Measurements from ENCODE around the gene FHOD3. TPM values are rescaled to one million over a fixed set of nuclear protein-coding genes. Genes with fewer than 3 reads are reported as not detected.

FHOD3 gene
- total and polyA plus RNA-seq, 7 donors = 5.4 to 98.2 (median 20.2) TPM

DNA sequence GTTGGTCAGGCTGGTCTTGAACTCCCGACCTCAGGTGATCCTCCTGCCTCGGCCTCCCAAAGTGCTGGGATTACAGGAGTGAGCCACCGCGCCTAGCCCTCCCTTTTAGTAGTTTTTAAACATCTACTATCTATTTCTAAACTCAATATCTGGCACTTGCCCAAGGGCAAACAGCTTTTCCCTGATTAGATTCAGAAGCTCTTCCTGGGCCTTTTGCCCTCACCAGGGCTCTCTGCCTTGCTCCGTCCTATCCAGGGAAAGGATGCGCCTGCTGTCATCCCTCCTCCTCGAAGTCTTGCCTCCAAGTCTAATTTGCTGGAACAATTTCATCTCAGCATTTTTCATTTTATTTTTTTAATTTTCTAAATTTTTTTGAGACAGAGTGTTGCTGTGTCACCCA, 41.4 kb upstream of the FHOD3 start:
- 85 to 89% (median 88%) methylated on average over 7 of the region's 7 CpGs for WGBS, 3 donors

DNA sequence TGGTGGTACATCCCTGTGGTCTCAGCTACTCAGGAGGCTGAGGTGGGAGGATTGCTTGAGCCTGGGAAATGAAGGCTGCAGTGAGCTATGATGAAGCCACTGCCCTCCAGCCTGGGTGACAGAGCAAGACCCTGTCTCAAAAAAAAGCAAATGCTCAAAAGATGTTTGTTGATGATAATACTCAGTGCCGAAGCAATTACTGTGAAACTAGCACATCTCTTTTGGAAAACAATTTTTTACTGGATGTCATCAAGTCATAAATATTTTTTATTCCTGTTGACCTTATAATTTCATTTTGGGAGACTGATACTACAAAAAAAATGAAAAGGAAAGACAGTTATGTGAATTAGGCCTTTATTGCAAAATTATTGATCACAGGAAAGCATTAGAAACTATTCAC, 34.5 kb upstream of the FHOD3 start:
- Histone ChIP-seq H3K27ac (no peak overlapping the region), H3K36me3 (ENCODE audit: insufficient read depth in 1 of 2, low read depth in 1 of 2) (no peaks in the 10 kb centered on the region), H3K27me3 (ENCODE audit: insufficient read depth in 3 of 3, low read length in 2 of 3) (no peaks in the 10 kb centered on the region), H3K4me3 (no peak overlapping the region), H3K9me3 (no peaks in the 10 kb centered on the region), H3K4me1 (no peaks in the 10 kb centered on the region)
- intact Hi-C loops (cut with DNase I) = no loop called here
- ATAC-seq (no peak), DNase-seq (no peak)
- TF ChIP-seq, protein P1, sequence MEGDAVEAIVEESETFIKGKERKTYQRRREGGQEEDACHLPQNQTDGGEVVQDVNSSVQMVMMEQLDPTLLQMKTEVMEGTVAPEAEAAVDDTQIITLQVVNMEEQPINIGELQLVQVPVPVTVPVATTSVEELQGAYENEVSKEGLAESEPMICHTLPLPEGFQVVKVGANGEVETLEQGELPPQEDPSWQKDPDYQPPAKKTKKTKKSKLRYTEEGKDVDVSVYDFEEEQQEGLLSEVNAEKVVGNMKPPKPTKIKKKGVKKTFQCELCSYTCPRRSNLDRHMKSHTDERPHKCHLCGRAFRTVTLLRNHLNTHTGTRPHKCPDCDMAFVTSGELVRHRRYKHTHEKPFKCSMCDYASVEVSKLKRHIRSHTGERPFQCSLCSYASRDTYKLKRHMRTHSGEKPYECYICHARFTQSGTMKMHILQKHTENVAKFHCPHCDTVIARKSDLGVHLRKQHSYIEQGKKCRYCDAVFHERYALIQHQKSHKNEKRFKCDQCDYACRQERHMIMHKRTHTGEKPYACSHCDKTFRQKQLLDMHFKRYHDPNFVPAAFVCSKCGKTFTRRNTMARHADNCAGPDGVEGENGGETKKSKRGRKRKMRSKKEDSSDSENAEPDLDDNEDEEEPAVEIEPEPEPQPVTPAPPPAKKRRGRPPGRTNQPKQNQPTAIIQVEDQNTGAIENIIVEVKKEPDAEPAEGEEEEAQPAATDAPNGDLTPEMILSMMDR (IDR thresholded peaks at IDR 0.05) = no peak
- WGBS, 3 donors = 92 to 93% (median 92%) methylated on average over 1 of the region's 1 CpG

More for the DNA sequence above, 41.4 kb upstream of the FHOD3 start:
- ATAC-seq (no peak), DNase-seq (no peak)
- Histone ChIP-seq H3K27ac (no peak overlapping the region), H3K36me3 (ENCODE audit: insufficient read depth in 1 of 2, low read depth in 1 of 2) (peaks cover 0 to 2% of the 10 kb centered on the region in 2 donors), H3K4me3 (no peak overlapping the region), H3K4me1 (no peaks in the 10 kb centered on the region), H3K27me3 (ENCODE audit: insufficient read depth in 3 of 3, low read length in 2 of 3) (no peaks in the 10 kb centered on the region), H3K9me3 (no peaks in the 10 kb centered on the region)
- intact Hi-C loops (cut with DNase I) = no loop called here
- TF ChIP-seq, protein P1 (IDR thresholded peaks at IDR 0.05) = no peak

DNA sequence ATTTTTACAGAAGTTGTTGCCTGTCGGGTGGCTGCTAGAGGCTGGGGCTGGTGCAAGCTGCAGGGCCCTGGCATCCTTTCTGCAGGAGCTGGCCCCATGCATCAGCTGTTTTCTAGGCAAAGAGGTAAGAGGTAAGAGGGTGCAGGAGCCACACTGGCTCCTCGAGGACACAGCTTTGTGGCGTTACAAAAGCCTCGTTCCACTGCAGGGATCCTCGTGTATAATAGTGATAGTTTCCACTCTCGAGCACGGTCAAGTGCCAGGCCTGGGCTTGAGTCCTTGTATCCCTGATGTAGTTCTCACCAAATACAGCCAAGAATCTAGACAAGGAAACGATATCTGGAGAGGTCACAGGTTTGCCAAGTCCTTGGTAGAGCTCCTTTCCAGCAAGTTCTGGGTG, 33.2 kb upstream of the FHOD3 start:
- TF ChIP-seq, protein P1 (IDR thresholded peaks at IDR 0.05) = no peak
- H3K4me1 ChIP-seq = no peaks in the 10 kb centered on the region
- intact Hi-C loops (cut with DNase I) = no loop called here
- no peak overlapping the region for H3K4me3 ChIP-seq
- no peak for ATAC-seq
- no peak overlapping the region for H3K27ac ChIP-seq
- DNase-seq = no peak
- no peaks in the 10 kb centered on the region for H3K36me3 ChIP-seq (ENCODE audit: insufficient read depth in 1 of 2, low read depth in 1 of 2)
- 68 to 86% (median 77%) methylated on average over 8 of the region's 8 CpGs for WGBS, 3 donors
- no peaks in the 10 kb centered on the region for H3K9me3 ChIP-seq
- H3K27me3 ChIP-seq (ENCODE audit: insufficient read depth in 3 of 3, low read length in 2 of 3) = no peaks in the 10 kb centered on the region

DNA sequence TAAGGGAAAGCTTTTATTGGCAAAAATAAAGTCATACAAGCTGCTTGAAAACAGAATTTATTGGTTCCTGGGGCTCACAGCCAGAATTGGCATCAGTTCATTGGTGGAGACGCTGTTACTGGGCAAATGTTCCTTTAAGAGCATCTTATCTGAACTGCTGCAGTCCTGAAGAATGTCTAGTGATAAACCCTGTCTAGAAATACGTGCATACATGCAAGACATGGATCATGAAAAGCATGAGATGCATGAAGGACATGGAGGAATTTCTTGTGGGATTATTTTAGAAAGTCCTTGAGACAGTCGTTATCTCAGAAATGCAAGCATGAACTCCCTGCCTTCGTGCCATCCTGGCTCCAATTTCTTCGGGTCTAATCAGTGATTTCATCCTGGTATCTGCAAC, 32.5 kb upstream of the FHOD3 start:
- WGBS, 3 donors = 34 to 47% (median 40%) methylated on average over 5 of the region's 5 CpGs
- no peaks in the 10 kb centered on the region for H3K9me3 ChIP-seq
- no peaks in the 10 kb centered on the region for H3K4me1 ChIP-seq
- H3K36me3 ChIP-seq (ENCODE audit: insufficient read depth in 1 of 2, low read depth in 1 of 2) = no peaks in the 10 kb centered on the region
- TF ChIP-seq, protein P1 (IDR thresholded peaks at IDR 0.05) = no peak
- H3K27me3 ChIP-seq (ENCODE audit: insufficient read depth in 3 of 3, low read length in 2 of 3) = no peaks in the 10 kb centered on the region
- DNase-seq (no peak), ATAC-seq (no peak)
- no peak overlapping the region for H3K4me3 ChIP-seq
- intact Hi-C loops (cut with DNase I) = no loop called here
- H3K27ac ChIP-seq = no peak overlapping the region

DNA sequence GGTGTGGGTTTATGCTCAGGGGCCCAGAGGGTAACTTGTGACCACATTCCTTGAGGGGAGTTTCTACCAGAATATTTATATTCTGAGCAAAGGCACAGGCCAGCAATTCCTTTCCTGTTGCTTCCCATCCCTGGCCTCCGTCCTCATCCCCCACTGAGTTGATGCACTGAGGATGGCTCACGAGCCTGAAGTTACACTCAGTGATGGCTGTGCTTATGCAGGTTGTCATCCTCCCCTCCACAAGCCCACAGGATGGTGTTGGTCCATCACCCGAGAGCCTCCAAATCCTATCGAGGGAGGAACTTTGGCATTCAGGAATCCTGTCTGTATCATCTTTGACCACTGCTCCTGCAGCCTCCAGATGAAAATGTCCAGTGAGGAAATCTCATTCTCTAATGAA, 28.4 kb upstream of the FHOD3 start:
- TF ChIP-seq, protein P1 (IDR thresholded peaks at IDR 0.05) = no peak
- no peak overlapping the region for H3K4me3 ChIP-seq
- WGBS, 3 donors = 87 to 95% (median 89%) methylated on average over 4 of the region's 4 CpGs
- no peaks in the 10 kb centered on the region for H3K36me3 ChIP-seq (ENCODE audit: insufficient read depth in 1 of 2, low read depth in 1 of 2)
- intact Hi-C loops (cut with DNase I) = no loop called here
- H3K27ac ChIP-seq = no peak overlapping the region
- no peak for DNase-seq
- ATAC-seq = no peak
- no peaks in the 10 kb centered on the region for H3K27me3 ChIP-seq (ENCODE audit: insufficient read depth in 3 of 3, low read length in 2 of 3)
- no peaks in the 10 kb centered on the region for H3K9me3 ChIP-seq
- H3K4me1 ChIP-seq = no peaks in the 10 kb centered on the region
